NCI-H510A (cell line): ENCODE results near the gene BCL10.

ENCODE experiments used
- DNase-seq: peaks from one replicate; lab custom pipeline; 2025; lab: John Stamatoyannopoulos, UW

Gene BCL10

GRCh38 chr1:85220756-85221201, 55.7 kb downstream of the BCL10 start:
- no peak for DNase-seq

GRCh38 chr1:85219853-85220610, 56.4 kb downstream of the BCL10 start:
- no peak for DNase-seq

GRCh38 chr1:85216697-85217096, 59.7 kb downstream of the BCL10 start:
- no peak for DNase-seq
